GM21381 (cell line): ENCODE measurements around the gene SLAMF9.
A peak's percentile ranks its signal among the peaks of the same experiment; 100 is the strongest.

Experiments used
- ATAC-seq: cut with Tn5 transposase; IDR thresholded peaks from one replicate; pipeline ENCODE4 v1.9.1; 2021; ENCODE audit warnings: mild to moderate bottlenecking, moderate library complexity; ENCODE audit not compliant: unreplicated experiment

The SLAMF9 gene

DNA sequence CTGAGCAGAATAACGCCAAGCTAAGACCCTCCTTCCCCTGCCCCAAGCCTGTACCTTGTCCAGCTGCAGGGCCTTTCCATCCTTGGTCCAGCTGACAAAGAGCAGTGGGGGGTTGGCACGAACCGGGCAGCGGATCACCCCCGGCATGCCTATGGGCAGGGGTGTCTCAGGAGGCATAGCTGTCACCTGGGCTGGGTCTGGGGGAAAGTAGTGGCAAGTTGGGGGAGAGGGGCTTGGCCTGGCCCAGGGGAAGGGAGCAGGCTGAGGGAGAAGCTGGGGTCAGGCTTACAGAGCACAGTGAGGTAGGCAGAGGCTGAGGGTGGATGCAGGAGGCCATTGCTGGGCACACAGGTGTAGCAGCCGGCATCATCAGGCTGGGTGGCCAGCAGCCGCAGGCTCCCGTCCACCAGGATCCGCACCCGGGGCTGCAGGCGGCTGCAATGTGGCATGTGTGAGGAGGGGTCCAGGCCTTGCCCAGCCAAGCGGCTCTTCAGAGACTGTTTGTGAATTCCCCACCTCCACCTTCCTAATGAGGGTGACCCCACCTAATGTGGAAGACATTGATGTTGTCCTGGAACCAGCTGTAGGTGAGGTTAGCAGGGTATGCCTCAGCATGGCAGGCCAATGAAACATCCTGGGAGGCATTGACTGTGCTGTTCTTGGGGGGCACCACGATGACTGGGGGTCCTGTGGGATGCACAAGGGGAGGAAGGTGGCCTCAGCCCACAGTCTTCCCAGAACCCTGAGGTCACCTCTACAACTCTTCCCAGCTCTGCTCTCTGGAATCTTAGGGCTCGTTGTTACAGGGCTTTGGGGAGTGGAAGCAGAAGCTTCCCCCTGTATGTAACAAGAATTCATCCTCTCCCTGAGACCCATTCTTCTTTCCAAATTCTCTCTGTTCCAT lies 19.6 kb downstream of the SLAMF9 start:
- ATAC-seq, result no peak

DNA sequence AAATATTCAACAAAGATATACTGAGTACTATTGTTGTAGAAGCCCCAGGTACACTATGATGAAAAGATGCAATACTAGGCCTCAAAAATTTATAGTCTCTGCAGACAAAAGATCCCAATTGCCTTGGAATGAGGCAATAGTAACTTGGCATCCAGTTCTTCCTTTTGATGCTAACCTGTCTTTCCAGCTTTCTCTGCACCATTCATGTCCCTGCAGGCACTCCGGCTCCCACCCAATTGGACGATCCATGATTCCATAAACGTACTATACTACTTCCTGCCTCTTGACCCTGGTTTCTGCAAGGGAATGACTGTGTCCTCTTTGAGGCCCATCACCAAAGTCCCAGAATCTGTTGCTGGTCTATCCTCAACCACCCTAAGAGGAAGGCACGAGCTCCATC lies 20.7 kb downstream of the SLAMF9 start:
- ATAC-seq, result no peak

DNA sequence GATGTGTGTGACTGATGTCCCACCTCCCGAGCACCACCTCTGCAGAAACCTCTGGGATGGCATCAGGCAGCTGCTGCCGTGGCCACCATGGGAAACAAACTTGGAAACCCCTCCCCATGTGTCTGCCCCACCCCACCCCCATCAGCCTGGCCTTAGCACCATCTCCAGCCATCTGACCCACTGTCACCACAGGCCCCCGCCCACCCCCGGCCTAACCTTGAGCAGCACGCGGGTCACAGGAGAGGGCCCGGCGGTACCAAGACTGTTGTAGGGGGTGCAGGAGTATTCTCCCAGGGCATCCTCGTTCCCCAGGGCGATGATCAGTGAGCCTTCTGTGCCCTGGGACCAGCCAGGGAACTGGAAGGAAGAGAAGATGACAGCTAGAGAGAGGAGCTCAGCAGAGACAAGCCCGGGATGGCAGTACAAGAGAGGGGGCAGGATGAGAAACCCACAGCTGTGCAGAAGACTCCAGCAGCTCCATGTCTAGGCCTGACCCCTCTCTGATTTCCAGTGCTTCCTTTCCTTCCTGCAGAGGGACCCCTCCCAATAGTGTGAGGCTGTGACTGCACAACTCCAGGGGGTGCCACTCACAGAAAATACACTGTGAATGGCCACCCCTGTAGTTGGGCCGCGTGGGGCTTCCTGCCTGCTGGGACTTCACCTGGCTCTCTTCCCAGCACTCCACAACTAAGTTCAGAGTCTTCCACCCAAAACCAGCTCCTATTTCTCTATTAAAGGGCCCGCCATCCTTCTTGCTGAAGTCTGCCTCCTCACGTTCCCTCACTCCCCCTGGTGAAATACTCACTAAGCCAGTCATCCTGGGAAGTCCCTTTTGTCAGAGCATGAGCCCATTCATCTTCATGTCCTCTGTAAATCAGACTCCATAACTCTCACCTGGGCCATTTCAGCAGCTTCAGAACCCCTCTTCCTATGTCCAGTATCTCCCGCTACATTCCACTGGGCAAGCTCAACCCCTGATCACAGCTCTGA lies 21.4 kb downstream of the SLAMF9 start:
- ATAC-seq, result no peak

DNA sequence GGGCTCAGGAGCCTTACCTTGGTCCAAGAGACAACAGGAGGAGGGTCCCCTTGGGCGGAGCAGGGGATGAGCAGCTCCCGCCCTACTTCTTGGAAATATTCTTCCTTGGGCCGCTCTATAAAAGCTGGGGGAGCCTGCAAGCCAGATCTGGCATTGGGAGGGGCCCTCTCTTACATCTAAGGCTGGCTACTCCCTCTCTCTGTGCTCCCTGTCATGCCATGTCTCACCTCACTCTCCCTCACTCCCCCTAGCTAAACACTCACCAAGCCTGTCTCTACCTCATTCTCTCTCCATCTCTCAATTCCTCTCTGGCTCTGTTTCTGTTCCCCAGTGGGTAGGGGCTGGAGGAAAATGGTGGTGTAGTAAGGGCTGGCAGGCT lies 22.3 kb downstream of the SLAMF9 start:
- ATAC-seq, result no peak

DNA sequence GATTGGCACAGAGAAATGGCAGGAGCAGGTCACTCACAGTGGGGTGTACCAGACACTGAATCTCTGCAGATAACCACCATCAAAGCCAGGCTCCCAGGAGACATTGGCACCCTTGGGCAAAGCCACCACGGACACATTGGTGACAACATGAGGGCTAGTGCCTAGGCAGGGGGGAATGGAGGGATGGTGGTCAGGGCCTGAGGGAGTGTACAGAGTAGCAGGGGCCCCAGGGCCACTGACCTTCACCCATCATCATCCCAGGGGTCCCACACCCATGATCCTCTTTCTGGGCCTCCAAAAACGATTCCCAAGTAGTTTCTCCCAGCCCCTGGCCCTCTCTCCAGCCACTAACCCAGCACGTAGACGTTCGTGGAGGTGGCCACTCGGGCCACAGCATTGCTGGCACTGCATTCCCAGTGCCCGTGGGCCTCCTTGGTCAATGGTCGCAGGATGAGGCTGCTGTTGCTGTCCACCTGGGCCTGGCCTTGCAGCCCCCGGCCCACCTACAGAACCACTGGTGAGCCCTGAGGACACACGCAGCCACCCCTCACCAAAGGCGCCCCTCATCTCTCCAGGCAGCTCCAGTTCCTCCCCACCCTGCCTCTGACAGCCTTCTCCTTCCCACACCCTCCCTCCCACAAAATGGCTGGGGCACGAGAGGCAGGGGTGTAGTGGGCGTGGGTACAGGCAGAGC lies 22.8 kb downstream of the SLAMF9 start:
- no peak for ATAC-seq

DNA sequence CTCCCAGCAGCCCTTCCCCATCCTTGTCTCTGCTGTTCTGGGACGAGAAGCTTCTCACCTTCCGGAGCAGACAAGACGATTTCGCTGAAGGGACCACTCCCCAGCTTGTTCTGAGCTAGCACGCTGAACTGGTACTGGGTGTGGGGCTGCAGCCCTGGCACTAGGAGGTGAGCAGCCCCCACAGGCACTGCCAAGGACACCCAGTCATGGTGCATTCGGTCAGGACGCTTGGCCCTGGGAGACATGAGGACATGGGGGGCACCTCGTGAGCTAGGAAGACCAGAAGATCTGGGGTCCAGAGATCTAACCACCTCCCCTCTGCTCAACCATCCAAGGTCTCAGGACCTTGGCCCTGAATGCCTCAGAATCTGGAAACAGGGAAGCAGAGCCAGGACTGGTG lies 23.4 kb downstream of the SLAMF9 start:
- no peak for ATAC-seq

DNA sequence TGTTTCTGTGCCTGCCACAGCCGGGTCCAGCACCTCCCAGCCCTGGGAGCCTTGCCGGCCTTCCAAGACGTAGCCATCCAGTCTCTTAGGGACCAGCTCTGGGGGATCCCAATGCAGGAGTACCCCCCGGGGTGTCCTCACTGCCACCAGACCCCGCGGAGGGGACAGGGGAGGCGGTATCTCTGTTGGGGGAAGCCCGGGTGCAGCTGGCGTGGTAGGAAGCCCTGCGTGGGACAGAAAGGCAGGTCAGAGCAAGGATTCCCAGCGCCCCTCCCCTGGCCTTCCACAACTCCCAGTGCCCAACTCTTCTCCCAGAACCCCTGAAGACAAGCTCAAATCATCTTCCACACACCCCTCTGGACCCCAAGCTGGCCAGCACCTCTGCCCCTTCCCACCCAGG lies 23.8 kb downstream of the SLAMF9 start:
- no peak for ATAC-seq

DNA sequence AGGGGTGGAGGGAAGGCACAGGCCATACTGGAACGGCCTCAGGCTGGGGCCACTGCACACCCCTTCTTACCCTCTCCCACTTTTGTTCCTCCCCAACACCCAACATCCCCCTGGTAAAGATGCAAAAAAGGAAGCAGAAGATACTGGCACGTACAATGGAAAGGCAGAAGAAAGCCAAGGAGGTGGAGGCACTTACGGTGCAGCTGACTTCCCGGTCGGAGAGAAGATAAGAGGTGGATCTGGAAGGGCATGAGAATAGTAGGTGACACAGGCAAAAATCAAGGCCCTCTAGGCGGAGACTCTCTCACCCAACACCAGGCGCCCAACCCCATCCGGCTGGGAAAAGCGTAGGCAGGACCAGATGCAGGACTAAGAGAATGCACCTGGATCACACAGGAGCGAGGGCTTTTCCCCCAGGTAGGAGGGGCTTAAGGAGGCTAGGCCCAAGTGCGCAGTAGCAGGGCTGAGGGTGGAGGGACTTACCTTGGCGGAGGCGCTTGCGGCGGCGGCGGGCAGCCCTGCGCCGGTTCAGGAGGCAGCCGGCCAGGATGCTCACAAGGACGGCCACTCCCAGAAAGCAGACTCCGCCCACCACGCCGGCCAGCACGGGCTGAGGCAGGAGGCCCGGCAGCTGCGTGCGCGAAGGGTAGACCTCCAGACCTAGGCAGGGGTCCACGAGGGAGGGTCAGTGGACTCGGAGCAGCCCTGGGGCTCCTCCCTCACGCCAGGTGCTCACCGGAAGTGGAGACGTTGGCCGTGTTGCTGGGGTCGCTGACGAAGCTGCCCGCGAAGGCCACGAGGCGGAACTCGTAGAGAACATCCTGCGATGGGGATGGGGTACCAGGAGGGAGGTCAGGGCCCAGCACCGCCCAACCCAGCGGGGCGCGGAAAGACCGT lies 24.6 kb downstream of the SLAMF9 start:
- no peak for ATAC-seq

DNA sequence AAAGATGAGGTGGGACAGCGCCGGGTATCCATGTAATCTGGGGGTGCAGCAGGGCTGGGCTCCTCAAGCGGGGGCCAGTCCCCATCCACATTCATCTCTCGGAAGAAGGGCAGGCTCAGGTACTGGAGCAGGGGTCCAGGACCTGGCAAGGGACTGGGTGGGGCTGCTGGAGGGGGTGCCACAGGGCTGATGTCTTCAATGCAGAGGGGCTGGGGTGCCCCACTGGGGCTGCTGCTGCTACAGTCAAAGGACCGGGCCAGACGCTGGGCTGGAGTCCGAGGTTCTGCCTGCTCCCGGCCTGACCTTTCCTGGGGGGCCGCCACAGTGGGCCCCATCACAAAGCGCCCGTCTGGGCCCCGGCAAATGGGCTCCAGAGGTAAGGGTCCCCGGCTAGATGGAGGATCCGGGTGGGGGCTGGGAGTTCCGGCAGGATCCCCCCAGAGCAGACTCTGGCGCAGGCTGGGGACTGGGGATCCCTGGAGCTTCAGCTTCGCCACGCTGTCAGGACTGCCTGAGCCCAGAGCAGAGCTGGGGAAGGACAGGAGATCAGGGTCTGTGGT lies 25.5 kb downstream of the SLAMF9 start:
- no peak for ATAC-seq

DNA sequence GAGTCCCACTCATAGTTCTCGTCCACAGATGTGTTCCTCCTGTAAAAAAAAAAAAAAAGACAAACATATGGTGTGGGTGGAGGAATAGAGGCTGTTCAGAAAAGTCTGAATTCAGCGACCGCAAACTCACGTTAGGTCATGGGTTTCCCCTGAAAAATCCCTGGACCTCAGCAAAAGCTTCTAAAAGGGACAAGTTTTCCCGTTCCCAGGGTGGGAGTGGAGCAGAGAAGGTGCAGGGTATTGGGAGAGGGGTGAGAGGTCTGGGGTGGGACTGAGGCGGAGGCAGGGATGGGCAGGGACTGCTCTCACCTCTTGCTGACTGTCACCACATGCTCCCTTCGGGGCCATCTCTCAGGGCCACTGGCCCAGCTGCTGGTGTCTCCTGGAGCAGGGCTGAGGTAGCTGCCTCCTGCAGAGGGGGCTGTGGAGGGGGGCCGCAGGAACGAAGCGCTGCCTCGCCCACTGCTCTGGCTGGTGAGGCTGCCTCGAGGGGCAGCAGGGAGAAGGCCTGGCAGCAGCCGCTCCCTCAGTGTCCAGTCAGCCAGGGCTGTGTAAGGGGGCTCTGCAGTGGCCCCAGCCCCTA lies 26.1 kb downstream of the SLAMF9 start:
- ATAC-seq, result no peak

DNA sequence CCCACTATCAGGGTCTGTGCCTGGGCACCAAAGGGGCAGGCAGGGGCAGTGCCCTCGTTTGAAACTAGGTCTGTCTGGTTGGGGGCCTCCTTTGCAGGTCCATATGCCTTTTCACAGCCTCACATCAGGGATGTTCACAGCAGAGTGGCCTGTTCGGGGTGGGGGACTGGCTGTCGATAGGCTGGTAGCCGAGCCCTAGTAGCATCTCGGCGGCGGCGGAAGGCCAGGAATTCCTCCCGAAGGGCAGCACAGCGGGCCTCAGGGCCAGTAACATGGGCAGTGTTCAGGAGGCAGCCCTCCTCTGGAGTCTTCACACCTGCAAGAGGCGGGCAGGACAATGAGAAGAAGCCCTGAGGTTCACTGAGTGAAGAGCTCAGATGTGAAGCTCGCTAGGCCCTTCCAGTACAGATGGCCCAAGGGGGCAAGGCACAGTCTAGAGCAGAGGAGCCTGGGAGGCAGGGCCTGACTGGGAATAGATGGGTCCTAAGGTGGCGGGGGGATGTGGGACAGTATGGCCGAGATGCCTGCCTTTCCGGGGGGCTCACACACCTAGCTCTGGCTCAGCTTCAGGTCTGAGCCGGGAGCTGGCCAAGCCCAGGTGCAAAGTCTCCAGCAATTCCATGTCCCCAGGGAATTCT lies 26.7 kb downstream of the SLAMF9 start:
- no peak for ATAC-seq

DNA sequence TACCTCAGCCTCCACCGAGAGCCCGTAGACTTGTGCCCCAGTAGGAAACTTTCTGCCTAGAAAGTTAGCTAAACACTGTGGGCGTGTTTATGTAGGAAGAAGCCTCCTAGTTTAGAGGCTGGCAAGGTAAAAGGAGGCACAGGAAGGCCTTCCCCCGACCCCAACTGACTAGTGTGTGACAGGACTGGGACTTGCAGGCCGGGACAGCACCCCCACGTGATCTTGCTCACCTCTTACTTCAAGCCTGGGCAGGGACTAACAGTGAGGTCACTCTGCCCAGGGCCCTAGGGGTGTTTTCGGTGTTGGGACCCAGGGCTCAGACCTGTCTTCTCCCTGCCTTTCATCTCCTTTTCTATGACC lies 28.3 kb downstream of the SLAMF9 start:
- ATAC-seq, result no peak

DNA sequence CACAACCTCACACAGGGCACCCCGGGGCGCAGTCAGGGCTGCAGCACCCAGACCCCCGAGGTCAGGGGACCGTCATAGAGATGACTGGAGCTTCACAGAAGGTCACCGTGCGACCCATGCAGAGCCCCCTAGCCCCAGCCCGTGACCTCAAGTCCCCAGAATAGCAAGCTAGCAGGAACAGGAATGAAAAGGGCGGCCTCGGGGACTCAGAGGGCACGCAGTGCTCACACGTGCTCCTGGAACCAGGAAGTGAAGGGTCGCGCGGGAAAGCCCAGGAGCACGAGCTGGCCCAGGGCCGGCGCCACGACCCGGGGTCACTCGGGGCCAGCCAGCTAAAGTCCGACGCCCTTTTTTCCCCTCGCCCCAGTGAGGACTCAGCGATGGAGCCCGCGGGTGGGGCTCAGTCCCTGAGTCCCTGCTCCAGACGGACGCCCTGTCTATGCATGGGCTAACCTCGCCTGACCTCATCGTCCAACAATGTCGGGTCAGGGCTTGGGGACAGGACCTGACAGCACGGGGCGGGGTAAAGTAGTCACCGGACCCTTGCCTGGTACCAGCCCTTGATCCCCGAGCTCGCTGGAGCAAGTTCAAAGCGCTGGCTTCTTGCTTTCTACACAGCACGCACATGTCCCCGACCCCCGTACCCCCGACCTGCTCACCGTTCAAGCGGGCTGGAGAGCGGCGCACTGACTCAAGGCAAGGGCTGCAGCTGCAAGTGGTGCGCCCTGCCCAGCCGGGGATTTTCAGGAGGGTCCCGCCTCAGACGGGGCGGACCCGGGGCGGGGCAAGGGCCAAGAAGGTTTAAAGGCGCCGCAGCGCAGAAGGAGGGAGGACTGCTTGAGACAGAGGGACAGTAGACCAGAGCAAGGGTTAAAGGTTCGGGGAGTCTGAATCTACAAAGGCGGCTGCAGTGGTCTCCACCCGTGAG lies 29.0 kb downstream of the SLAMF9 start, which contains the start of gene TAGLN2:
TSS of gene TAGLN2 (minus strand) at position 717 of the 928 bp plus-strand sequence. CDS start 4,998 bp downstream, outside the sequence.
- peak; percentile 56 for ATAC-seq

DNA sequence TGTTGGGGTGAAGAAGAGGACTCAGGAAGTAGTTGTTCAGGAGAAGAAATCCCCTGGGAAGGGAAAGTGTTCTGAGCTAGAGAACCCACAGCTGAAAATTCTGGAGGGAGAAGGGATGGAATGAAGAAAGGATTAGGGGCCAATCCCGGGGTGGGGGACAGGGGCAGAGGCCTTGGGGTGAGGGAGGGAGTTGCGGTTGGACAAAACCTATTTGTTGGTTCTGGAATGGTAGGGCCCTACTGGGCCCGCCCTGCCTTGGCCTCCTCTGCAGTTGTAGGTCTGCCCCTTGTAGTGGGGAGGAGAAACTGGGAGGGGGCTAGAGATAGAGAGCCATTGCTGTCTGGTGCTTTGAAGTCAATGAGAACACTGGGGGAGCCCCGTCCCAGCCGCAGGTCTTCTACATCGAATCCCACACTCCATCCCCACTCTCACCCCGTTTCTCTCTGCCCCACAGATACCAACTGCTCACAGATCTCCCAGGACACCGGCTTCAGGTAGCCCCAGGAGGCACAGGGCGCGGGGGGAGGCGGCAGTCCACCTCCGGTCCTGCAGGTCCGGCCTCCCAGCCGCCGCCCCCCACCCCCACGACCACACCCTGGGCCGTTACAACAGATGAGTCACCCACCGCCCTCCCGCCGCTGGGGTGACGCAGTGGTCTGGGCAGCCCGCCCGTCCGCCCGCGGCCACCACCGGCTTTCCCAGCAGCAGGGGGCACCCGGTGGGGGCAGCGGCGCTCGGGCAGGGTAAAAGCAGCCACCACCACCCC lies 29.8 kb downstream of the SLAMF9 start:
- ATAC-seq, result peak; percentile 15

DNA sequence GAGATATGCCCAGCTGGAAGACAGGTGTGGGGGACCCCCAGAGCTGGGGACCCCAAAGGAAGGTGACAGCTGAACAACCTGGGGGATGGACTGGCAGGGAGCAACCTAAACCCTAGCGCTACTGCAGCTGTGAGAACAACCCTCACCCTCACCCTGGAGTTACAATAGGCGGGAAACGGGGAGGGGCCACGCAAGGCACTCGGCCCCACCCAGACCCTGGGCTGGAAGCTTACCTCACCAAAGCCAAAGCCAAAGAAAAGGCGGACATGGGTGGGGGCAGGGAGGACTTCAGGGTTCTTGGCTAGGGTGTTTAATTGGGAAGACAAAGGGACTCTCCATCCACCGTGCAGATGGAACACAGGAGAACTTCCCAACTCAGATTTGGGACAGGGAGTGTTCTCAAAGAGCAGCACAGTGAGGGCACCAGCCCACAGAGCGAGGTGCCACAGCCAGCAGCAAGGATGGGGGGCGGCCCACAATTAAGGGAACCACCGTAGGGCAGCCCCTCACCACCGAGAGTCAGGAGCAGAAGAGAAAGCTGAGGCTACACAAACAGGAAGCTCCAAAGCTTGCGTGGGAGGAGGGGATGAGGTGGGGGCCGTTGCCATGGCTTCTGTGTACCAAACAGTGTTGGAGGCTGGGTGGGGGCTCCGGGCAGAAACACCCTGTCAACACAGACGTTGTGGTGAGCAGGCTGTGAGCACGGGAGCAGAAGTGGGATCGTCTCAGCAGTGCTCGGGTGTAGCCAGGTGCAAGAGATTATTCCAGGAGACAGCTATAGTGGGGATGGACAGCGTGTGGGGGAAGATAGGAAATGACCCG lies 30.6 kb downstream of the SLAMF9 start:
- peak; percentile 29 for ATAC-seq

DNA sequence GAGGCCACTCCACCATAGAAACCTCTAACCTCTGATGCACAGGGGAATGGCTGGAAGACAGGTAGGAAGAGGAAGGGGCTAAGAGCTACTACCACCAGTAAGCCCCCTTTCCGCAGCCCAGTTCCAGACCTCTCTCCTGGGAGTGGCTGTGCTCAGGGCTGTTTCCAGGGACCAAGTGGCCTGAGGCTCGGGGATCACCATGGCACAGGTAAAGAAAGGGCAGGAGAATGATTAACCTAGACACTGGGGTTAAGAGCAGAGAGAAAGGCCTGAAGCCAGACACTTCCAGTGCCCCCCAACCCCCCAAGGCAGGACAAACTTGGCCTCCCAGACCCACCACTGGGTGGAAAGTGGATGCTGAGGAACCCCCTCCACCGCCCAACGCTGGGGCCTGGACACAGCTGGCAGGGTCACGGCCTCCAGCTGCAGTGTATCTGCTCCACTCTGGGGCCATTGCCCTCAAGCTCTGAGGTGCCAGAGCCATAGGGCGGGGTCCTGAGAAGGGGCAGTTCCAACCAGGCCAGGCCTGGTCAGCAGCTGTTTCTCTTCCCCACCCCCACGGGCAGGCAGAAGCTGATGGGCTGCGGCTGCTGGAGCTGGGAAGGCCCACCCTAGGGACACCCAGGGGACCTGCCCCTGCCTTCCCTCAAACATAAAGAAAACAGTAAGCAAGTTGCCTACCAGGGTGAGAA lies 31.4 kb downstream of the SLAMF9 start:
- ATAC-seq, result no peak
